Measurements from ENCODE around the gene CPPED1. TPM values are rescaled to one million over a fixed set of nuclear protein-coding genes. Genes with fewer than 3 reads are reported as not detected.

The CPPED1 gene
- total RNA-seq, 1 donor: 13.8 TPM

DNA sequence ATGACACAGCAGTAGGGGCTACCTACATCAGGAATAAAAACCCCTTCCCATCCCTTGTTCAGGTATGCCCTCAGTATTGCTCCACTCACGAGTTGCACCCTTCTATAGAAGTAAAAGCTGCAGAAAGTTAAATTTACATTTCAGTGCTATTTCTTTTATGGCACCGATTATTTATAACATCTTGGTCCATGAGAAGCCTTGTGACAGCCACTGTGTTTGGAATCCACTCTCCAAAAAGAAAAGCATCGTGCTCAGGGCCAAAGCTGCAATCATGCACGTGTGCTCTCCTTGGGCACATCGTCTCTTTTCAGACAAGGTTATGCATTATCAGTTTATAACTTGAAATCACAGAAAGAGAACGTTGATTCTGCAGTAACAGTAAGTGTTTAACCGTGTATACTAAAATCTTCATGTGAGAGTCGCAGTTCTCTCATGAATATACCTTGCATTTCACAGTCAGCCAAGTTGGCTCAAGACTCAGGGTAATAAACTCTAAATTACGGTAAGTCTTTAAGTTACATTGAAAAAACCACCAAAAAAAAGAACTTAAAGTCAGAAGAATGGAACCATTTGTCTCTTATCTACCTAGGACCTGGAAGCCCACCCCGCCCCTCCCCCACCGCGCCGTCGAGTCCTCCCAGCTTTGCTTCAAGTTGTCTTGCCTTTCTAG lies 189.6 kb downstream of the CPPED1 start:
- H3K4me3 ChIP-seq (ENCODE audit: low read depth, low read length): no peak overlapping the region
- TF ChIP-seq, protein P1, sequence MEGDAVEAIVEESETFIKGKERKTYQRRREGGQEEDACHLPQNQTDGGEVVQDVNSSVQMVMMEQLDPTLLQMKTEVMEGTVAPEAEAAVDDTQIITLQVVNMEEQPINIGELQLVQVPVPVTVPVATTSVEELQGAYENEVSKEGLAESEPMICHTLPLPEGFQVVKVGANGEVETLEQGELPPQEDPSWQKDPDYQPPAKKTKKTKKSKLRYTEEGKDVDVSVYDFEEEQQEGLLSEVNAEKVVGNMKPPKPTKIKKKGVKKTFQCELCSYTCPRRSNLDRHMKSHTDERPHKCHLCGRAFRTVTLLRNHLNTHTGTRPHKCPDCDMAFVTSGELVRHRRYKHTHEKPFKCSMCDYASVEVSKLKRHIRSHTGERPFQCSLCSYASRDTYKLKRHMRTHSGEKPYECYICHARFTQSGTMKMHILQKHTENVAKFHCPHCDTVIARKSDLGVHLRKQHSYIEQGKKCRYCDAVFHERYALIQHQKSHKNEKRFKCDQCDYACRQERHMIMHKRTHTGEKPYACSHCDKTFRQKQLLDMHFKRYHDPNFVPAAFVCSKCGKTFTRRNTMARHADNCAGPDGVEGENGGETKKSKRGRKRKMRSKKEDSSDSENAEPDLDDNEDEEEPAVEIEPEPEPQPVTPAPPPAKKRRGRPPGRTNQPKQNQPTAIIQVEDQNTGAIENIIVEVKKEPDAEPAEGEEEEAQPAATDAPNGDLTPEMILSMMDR (IDR thresholded peaks at IDR 0.05; ENCODE audit: insufficient read depth, low read depth, low read length): no peak
- DNase-seq (ENCODE audit: low read depth): no peak

DNA sequence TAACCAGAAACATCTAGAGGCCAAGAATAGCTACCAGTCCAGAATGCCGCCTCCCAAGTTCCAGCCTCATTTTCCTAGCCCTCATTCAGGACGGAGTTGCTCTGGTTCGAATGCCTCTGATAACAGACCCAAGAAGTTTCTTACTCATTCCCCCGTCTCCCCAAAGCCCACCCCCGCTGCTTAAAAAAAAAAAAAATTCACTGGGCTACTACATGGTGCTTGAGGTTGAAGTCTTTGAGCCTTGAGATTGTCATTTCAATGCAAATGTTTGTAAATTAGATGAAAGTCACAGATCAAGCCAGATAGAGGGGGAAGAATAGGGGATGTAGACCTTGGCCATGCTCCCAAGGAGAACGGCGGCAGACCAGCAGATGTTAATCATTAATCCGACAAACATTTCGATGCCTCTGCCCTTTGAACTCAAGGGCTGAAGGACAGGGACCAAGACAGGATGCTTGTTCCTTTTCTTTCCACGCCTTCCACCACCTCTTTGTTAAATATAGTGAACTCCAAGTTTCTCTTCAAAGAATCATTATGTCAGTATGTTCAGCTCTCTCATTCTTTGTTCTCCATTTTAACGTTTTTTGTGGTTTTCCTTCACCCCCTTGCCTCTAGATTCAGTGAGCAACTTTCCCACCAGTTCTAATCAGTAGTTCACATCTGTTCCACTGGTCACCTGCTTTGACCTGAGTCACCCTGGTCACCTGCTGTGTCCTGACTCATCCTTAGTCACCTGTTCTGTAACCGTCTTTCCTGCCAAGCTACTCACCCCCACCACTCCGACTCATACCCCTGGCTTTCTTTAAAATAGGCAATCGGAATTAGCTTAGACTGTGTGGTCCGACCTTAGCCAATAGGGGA lies 190.3 kb downstream of the CPPED1 start:
- TF ChIP-seq, protein P1 (IDR thresholded peaks at IDR 0.05; ENCODE audit: insufficient read depth, low read depth, low read length): no peak
- no peak overlapping the region for H3K4me3 ChIP-seq (ENCODE audit: low read depth, low read length)
- peak; percentile 3 for DNase-seq (ENCODE audit: low read depth)

DNA sequence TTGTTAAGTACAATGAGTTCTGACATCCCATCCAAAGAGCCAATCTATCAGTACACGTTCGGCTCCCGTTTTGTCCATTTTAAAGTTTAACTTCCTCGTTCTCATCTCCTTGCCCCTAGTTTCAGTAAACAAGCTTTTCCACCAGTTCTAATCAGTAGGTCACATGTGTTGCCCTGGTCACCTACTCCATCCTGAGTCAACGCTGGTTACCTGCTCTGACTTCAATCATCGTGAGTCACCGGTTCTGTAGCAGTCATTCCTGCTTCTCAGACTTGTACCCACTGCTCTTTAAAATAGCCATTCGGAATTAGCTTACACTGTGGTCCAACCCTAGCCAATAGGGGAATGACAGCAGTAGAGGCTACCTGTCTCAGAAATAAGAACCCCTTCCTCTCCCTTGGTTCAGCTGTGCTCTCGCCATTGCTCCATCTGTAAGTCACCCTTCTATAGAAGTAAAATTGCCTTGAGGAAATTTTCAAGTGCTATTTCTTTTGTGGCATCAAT lies 191.0 kb downstream of the CPPED1 start:
- no peak for DNase-seq (ENCODE audit: low read depth)
- H3K4me3 ChIP-seq (ENCODE audit: low read depth, low read length): no peak overlapping the region
- TF ChIP-seq, protein P1 (IDR thresholded peaks at IDR 0.05; ENCODE audit: insufficient read depth, low read depth, low read length): no peak

DNA sequence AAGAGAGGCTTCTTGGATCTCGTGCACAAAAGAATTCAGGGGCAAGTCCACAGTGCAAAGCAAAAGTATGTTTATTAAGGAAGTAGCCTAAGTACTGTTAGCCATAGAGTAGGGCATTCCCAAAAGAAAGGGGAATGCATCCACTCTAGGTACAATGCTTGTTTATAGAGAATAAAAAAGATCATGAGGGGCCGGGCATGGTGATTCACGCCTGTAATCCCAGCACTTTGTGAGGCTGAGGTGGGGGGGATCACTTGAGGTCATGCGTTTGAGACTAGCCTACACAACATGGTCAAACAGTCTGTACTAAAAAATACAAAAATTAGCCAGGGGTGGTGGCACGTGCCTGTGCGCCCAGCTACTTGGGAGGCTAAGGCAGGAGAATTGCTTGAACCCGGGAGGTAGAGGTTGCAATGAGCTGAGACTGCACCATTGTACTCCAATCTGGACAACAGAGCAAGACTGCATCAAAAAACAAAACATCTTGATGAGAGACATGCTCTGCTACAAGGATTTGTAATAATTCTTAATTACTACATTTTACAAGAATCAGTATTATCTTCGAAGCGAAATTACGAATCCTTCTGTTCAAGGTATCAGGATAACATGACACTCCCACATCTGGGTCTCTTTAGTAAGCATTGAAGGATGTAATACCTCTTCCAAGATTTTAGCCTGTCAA lies 191.6 kb downstream of the CPPED1 start:
- TF ChIP-seq, protein P1 (IDR thresholded peaks at IDR 0.05; ENCODE audit: insufficient read depth, low read depth, low read length): no peak
- no peak overlapping the region for H3K4me3 ChIP-seq (ENCODE audit: low read depth, low read length)
- DNase-seq (ENCODE audit: low read depth): no peak

DNA sequence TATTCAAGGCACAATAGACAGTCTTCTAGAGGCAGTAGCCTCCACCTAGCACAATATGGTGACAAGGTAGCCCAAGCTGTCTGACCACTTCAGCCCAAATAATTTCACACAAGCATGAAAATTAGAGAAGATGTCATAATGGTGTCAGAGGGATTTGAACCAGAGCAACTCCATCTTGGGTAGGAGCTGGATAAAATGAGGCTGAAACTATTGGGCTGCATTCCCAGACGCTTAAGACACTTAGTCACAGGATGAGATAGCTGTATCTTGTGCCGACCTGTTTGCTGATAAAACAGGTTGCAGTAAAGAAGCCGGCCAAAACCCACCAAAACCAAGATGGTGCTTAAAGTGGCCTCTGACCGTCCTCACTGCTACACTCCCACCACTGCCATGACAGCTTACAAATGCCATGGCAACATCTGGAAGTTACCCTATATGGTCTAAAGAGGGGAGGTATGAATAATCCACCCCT lies 192.6 kb downstream of the CPPED1 start:
- H3K4me3 ChIP-seq (ENCODE audit: low read depth, low read length): no peak overlapping the region
- TF ChIP-seq, protein P1 (IDR thresholded peaks at IDR 0.05; ENCODE audit: insufficient read depth, low read depth, low read length): no peak
- no peak for DNase-seq (ENCODE audit: low read depth)

DNA sequence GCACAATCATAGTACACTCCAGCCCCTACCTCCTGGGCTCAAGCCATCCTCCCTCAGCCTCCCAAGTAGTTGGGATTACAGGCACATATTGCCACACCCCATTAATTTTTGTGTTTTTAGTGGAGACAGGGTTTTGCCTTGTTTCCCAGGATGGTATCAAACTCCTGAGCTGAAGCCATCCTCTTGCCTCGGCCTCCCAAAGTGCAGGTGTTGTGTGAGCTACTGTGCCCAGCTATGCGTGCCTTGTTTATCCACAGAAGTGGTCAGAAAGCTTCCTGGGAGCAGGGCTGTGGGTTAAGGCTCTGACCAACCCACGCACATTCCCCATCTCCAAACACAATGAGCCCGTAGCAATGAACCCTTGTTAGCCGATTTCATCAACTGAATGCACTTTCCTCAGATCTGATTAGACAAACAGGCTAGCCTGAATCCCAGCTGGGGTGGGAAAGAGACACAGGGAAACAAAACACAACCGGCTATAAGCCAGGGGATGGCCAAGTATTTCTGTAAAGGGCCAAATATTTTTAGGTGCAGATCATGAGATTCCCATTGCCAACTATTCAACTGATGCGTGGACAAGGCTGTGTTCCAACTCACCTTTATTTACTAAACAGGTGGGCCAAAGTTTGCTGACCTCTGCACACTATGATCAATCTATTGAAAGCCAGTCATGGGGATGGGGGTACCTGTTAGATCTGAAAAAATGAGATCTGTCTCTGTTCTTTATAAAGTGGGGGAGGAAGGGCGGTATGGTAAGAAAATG lies 193.6 kb downstream of the CPPED1 start:
- DNase-seq (ENCODE audit: low read depth): no peak
- TF ChIP-seq, protein P1 (IDR thresholded peaks at IDR 0.05; ENCODE audit: insufficient read depth, low read depth, low read length): no peak
- no peak overlapping the region for H3K4me3 ChIP-seq (ENCODE audit: low read depth, low read length)

All from fibroblast of villous mesenchyme (primary cell).